ENCODE results near the gene LEKR1. TPM values are rescaled to one million over a fixed set of nuclear protein-coding genes. Genes with fewer than 3 reads are reported as not detected.
"Not testable (repeated sequence)": the region's sequence is repeated elsewhere in the genome, so short reads cannot be mapped to it uniquely, and the experiment has no call there.

The LEKR1 gene
- total RNA-seq, 1 donor from 2014 or later: 0.52 TPM

DNA sequence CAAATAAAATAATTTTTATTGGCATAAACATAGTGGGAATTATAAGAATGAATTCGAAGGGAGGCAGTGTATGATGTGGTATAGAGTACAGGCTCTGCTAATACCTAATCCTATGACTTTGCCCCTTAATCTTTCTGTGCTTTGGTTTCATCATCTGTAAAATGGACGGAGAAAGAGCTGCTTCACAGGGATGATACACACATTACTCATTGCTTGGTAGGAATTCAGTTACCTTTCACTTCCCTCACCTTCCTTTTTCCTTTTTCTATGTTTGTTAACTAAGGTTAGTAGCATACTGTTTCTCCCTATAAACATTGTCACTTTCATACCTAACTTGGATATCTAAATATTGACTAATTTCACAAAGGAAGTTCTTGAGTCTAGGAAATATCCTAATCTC is 36.2 kb downstream of the LEKR1 start:
- intact Hi-C loops (cut with micrococcal nuclease): no loop called here
- Mint-ChIP-seq H3K27me3 (ENCODE audit: low read depth) (peaks cover 5% of the 10 kb centered on the region), H3K4me3 (ENCODE audit: low read depth) (no peak overlapping the region), H3K36me3 (ENCODE audit: low read depth) (no peaks in the 10 kb centered on the region), H3K4me1 (ENCODE audit: low read depth) (peaks cover under 1% of the 10 kb centered on the region), H3K9me3 (no peaks in the 10 kb centered on the region), H3K27ac (no peak overlapping the region)
- DNase-seq (ENCODE audit: low spot score): no peak

- peaks cover 2% of the 10 kb centered on the region for H3K4me1 Mint-ChIP-seq (ENCODE audit: low read depth)
- intact Hi-C loops (cut with micrococcal nuclease): no loop called here
- no peaks in the 10 kb centered on the region for H3K36me3 Mint-ChIP-seq (ENCODE audit: low read depth)
- no peak overlapping the region for H3K27ac Mint-ChIP-seq
- no peak overlapping the region for H3K4me3 Mint-ChIP-seq (ENCODE audit: low read depth)
- H3K9me3 Mint-ChIP-seq: no peaks in the 10 kb centered on the region
- no peak for DNase-seq (ENCODE audit: low spot score)
- peaks cover 15% of the 10 kb centered on the region for H3K27me3 Mint-ChIP-seq (ENCODE audit: low read depth)
Observed at GRCh38 chr3:156865732-156866131, 39.6 kb downstream of the LEKR1 start.

- Mint-ChIP-seq H3K9me3 (peaks cover 8% of the 10 kb centered on the region), H3K4me3 (ENCODE audit: low read depth) (no peak overlapping the region), H3K4me1 (ENCODE audit: low read depth) (peaks cover 2% of the 10 kb centered on the region), H3K36me3 (ENCODE audit: low read depth) (no peaks in the 10 kb centered on the region), H3K27ac (no peak overlapping the region), H3K27me3 (ENCODE audit: low read depth) (peaks cover 15% of the 10 kb centered on the region)
- intact Hi-C loops (cut with micrococcal nuclease): no loop called here
- no peak for DNase-seq (ENCODE audit: low spot score)
Observed at GRCh38 chr3:156867174-156867573, 41.0 kb downstream of the LEKR1 start.

- H3K4me1 Mint-ChIP-seq (ENCODE audit: low read depth): peaks cover 2% of the 10 kb centered on the region
- peaks cover 15% of the 10 kb centered on the region for H3K27me3 Mint-ChIP-seq (ENCODE audit: low read depth)
- H3K9me3 Mint-ChIP-seq: peaks cover 14% of the 10 kb centered on the region
- H3K4me3 Mint-ChIP-seq (ENCODE audit: low read depth): no peak overlapping the region
- DNase-seq (ENCODE audit: low spot score): no peak
- no peak overlapping the region for H3K27ac Mint-ChIP-seq
- H3K36me3 Mint-ChIP-seq (ENCODE audit: low read depth): no peaks in the 10 kb centered on the region
- intact Hi-C loops (cut with micrococcal nuclease): no loop called here
Observed at GRCh38 chr3:156867920-156868319, 41.8 kb downstream of the LEKR1 start.

DNA sequence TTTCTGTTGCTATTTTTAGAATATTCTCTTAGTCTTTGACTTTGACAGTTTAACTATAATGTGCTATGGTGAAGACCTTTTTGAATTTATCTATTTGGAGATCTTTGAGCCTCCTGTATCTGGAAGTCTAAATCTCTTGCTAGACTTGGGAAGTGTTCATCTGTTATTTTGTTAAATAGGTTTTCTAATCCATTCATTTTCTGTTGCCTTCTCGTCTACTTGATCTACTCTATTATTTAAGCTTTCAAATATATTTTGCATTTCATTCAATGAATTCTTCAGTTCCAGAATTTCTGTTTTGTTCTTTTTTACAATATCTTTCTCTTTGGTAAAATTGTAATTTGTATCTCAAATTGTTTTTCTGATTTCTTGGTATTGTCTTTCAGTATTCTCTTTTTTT is 47.8 kb downstream of the LEKR1 start:
- H3K27me3 Mint-ChIP-seq (ENCODE audit: low read depth): peaks cover 12% of the 10 kb centered on the region
- H3K4me3 Mint-ChIP-seq (ENCODE audit: low read depth): no peak overlapping the region
- intact Hi-C loops (cut with micrococcal nuclease): no loop called here
- no peaks in the 10 kb centered on the region for H3K4me1 Mint-ChIP-seq (ENCODE audit: low read depth)
- peaks cover 64% of the 10 kb centered on the region for H3K9me3 Mint-ChIP-seq
- DNase-seq (ENCODE audit: low spot score): no peak
- no peak overlapping the region for H3K27ac Mint-ChIP-seq
- H3K36me3 Mint-ChIP-seq (ENCODE audit: low read depth): peaks cover 4% of the 10 kb centered on the region

- H3K4me3 Mint-ChIP-seq (ENCODE audit: low read depth); H3K36me3 Mint-ChIP-seq (ENCODE audit: low read depth); H3K27me3 Mint-ChIP-seq (ENCODE audit: low read depth); DNase-seq (ENCODE audit: low spot score); H3K4me1 Mint-ChIP-seq (ENCODE audit: low read depth); intact Hi-C loops (cut with micrococcal nuclease); H3K27ac Mint-ChIP-seq: not testable (repeated sequence)
- H3K9me3 Mint-ChIP-seq: peaks cover 63% of the 10 kb centered on the region
Observed at GRCh38 chr3:156879491-156879890, 53.3 kb downstream of the LEKR1 start.

- intact Hi-C loops (cut with micrococcal nuclease): no loop called here
- Mint-ChIP-seq H3K27ac (no peak overlapping the region), H3K4me1 (ENCODE audit: low read depth) (no peaks in the 10 kb centered on the region), H3K4me3 (ENCODE audit: low read depth) (no peak overlapping the region), H3K9me3 (peaks cover 21% of the 10 kb centered on the region), H3K27me3 (ENCODE audit: low read depth) (peaks cover 12% of the 10 kb centered on the region), H3K36me3 (ENCODE audit: low read depth) (no peaks in the 10 kb centered on the region)
- DNase-seq (ENCODE audit: low spot score): no peak
Observed at GRCh38 chr3:156885761-156886160, 59.6 kb downstream of the LEKR1 start.

- H3K27me3 Mint-ChIP-seq (ENCODE audit: low read depth): peaks cover 12% of the 10 kb centered on the region
- no peak for DNase-seq (ENCODE audit: low spot score)
- no peaks in the 10 kb centered on the region for H3K36me3 Mint-ChIP-seq (ENCODE audit: low read depth)
- intact Hi-C loops (cut with micrococcal nuclease): no loop called here
- H3K4me3 Mint-ChIP-seq (ENCODE audit: low read depth): no peak overlapping the region
- H3K4me1 Mint-ChIP-seq (ENCODE audit: low read depth): no peaks in the 10 kb centered on the region
- H3K27ac Mint-ChIP-seq: no peak overlapping the region
- H3K9me3 Mint-ChIP-seq: peaks cover 18% of the 10 kb centered on the region
Observed at GRCh38 chr3:156888176-156888575, 62.0 kb downstream of the LEKR1 start.

DNA sequence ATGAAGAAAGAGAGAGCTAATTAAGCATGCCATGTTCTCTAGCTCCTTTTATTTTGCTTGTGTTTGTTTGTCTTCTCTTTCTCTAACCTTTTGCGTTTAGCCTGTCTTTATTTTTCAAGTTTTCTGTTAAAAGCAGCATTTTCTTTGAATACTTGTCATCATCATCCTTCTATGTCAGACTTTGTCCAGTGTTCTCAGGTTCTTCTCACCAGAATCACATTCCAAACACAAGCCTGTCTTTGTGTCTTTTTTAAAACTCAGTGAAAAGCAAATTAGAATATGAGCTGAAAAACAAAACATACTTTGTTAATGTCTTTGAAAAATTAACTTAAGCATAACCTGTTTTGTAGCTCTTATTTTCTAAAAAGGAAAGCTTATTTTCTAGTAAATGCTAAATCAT is 62.4 kb downstream of the LEKR1 start:
- Mint-ChIP-seq H3K27me3 (ENCODE audit: low read depth) (peaks cover 12% of the 10 kb centered on the region), H3K4me1 (ENCODE audit: low read depth) (no peaks in the 10 kb centered on the region), H3K36me3 (ENCODE audit: low read depth) (no peaks in the 10 kb centered on the region), H3K9me3 (peaks cover 16% of the 10 kb centered on the region), H3K27ac (no peak overlapping the region), H3K4me3 (ENCODE audit: low read depth) (no peak overlapping the region)
- no peak for DNase-seq (ENCODE audit: low spot score)
- intact Hi-C loops (cut with micrococcal nuclease): no loop called here

- intact Hi-C loops (cut with micrococcal nuclease): no loop called here
- no peak for DNase-seq (ENCODE audit: low spot score)
- Mint-ChIP-seq H3K4me1 (ENCODE audit: low read depth) (no peaks in the 10 kb centered on the region), H3K36me3 (ENCODE audit: low read depth) (no peaks in the 10 kb centered on the region), H3K4me3 (ENCODE audit: low read depth) (no peak overlapping the region), H3K9me3 (peaks cover 7% of the 10 kb centered on the region), H3K27ac (no peak overlapping the region), H3K27me3 (ENCODE audit: low read depth) (peaks cover 12% of the 10 kb centered on the region)
Observed at GRCh38 chr3:156892701-156893100, 66.5 kb downstream of the LEKR1 start.

DNA sequence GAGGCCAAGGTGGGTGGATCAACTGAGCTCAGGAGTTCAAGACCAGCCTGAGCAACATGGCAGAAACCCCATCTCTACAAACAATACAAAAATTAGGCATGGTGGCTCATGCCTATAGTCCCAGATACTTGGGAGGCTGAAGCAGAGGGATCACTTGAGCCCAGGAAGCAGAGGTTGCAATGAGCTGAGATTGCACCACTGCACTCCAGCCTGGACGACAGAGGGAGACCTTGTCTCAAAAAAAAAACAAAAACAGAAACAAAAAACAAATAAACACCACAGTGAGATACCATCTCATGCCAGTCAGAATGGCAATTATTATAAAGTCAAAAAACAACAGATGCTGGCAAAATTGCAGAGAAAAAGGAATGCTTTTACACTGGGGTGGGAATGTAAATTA is 69.2 kb downstream of the LEKR1 start:
- H3K4me1 Mint-ChIP-seq (ENCODE audit: low read depth); H3K36me3 Mint-ChIP-seq (ENCODE audit: low read depth); DNase-seq (ENCODE audit: low spot score); H3K27me3 Mint-ChIP-seq (ENCODE audit: low read depth); intact Hi-C loops (cut with micrococcal nuclease); H3K4me3 Mint-ChIP-seq (ENCODE audit: low read depth); H3K27ac Mint-ChIP-seq; H3K9me3 Mint-ChIP-seq: not testable (repeated sequence)

- H3K27ac Mint-ChIP-seq; H3K36me3 Mint-ChIP-seq (ENCODE audit: low read depth); DNase-seq (ENCODE audit: low spot score); intact Hi-C loops (cut with micrococcal nuclease); H3K4me3 Mint-ChIP-seq (ENCODE audit: low read depth); H3K9me3 Mint-ChIP-seq; H3K4me1 Mint-ChIP-seq (ENCODE audit: low read depth); H3K27me3 Mint-ChIP-seq (ENCODE audit: low read depth): not testable (repeated sequence)
Observed at GRCh38 chr3:156897851-156898250, 71.7 kb downstream of the LEKR1 start.

DNA sequence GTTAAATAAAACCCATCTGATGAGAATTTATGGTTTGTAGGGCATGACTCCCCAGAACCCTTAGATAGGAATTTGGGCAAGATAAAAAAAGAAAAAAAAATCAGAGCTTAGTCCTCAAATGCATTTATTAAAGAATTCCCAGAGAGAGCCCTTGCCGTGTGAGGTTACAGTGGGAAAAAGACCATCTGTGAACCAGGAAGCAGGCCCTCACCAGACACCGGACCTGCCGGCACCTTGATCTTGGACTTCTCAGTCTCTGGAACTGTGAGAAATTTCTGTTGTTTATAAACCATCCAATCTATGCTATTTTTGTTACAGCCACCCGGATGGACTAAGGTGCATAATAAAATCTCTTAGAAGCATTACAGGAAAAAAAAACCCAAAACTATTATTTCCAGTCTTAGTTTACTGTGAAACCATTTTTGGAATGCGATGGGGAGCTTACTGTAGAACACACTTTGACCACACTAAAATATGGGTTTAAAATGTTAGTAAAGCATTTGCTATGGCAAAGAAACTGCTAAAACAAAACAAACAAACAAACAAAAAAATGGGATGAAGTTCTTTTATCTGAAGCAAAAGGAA is 72.2 kb downstream of the LEKR1 start:
- intact Hi-C loops (cut with micrococcal nuclease): no loop called here
- no peaks in the 10 kb centered on the region for H3K4me1 Mint-ChIP-seq (ENCODE audit: low read depth)

GRCh38 chr3:156899951-156900350 is 73.8 kb downstream of the LEKR1 start:
- DNase-seq (ENCODE audit: low spot score): no peak
- no peak overlapping the region for H3K27ac Mint-ChIP-seq
- intact Hi-C loops (cut with micrococcal nuclease): no loop called here
- no peaks in the 10 kb centered on the region for H3K36me3 Mint-ChIP-seq (ENCODE audit: low read depth)
- H3K9me3 Mint-ChIP-seq: peaks cover under 1% of the 10 kb centered on the region
- H3K27me3 Mint-ChIP-seq (ENCODE audit: low read depth): peaks cover 10% of the 10 kb centered on the region
- no peaks in the 10 kb centered on the region for H3K4me1 Mint-ChIP-seq (ENCODE audit: low read depth)
- no peak overlapping the region for H3K4me3 Mint-ChIP-seq (ENCODE audit: low read depth)

More for the DNA sequence above, 72.2 kb downstream of the LEKR1 start:
- H3K9me3 Mint-ChIP-seq: peaks cover 7% of the 10 kb centered on the region
- no peaks in the 10 kb centered on the region for H3K36me3 Mint-ChIP-seq (ENCODE audit: low read depth)
- DNase-seq (ENCODE audit: low spot score): no peak
- no peak overlapping the region for H3K27ac Mint-ChIP-seq
- H3K4me3 Mint-ChIP-seq (ENCODE audit: low read depth): no peak overlapping the region
- peaks cover 3% of the 10 kb centered on the region for H3K27me3 Mint-ChIP-seq (ENCODE audit: low read depth)

All from activated T-helper 2 cell treated with anti-CD3 and anti-CD28 coated beads, Interferon-gamma antibody, Interleukin-2, Interleukin-4, amounts not matched to agents 10 μg/mL and 5 μg/mL and 100 μg/mL, durations not matched to agents 14 hours and 24 hours and 36 hours (primary cell).